HUES6 (cell line): ENCODE measurements around the gene NEIL1.
"Not testable (repeated sequence)": the region's sequence is repeated elsewhere in the genome, so short reads cannot be mapped to it uniquely, and the experiment has no call there.

ENCODE experiments used
- H3K27ac ChIP-seq: 2 replicates; pipeline ENCODE4 v1.7.0; 2013; ENCODE audit warnings: low read depth, mild to moderate bottlenecking, low read length, inconsistent platforms
- H3K27me3 ChIP-seq: 2 replicates; pipeline ENCODE4 v1.6.1; 2013; ENCODE audit warnings: low read length; ENCODE audit not compliant: control insufficient read depth, insufficient read depth
- H3K36me3 ChIP-seq: 2 replicates; pipeline ENCODE4 v1.6.1; 2013; ENCODE audit warnings: low read length; ENCODE audit not compliant: control insufficient read depth, insufficient read depth
- H3K4me1 ChIP-seq: 2 replicates; pipeline ENCODE4 v1.6.1; 2013; ENCODE audit warnings: low read length; ENCODE audit not compliant: control insufficient read depth, insufficient read depth
- H3K4me3 ChIP-seq: 2 replicates; pipeline ENCODE4 v1.5.1; 2013; ENCODE audit warnings: low read depth, low read length
- H3K9ac ChIP-seq: one replicate; pipeline ENCODE4 v1.6.1; 2013; ENCODE audit warnings: mild to moderate bottlenecking, low read length
- H3K9me3 ChIP-seq: 2 replicates; pipeline ENCODE4 v1.6.1; 2013; ENCODE audit warnings: low read depth, low read length; ENCODE audit not compliant: control insufficient read depth, insufficient read depth

NEIL1 gene

DNA sequence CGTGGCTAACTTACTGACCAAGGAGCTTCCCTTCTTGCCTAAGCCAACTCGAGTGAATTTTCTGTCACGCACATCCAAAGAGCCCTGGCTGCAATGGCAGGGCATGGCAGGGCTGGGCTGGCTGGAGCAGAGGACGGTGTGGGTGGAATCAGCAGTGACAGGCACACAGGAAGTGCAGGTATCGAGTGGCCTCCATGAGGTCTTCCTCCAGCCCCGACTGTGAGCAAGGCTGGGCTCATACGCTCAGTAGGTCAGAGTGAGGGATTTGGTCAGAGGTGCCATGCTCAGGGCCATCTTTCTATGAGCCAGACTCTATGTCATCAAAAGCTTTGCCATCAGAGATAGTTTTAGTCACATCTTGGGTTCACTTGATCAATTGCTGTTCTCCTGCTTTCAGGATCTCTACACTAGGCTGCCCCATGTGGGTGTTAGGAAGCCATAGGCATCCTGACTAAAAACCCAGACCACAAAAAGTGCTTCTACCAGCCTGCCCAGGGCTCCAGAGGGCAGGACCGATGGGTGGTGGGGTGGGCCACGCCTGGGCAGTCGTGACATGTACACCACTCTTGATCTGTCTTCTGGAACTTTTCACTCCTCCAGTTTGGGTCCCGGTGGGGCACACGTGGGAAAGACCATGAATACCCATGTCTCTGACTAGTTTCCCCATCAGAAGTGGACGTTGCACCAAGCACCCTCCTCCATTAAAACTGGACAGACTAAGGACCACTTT is 33.6 kb upstream of the NEIL1 start:
- no peak overlapping the region for H3K4me3 ChIP-seq
- H3K9ac ChIP-seq: no peak overlapping the region
- no peaks in the 10 kb centered on the region for H3K4me1 ChIP-seq
- no peaks in the 10 kb centered on the region for H3K36me3 ChIP-seq
- H3K9me3 ChIP-seq: no peaks in the 10 kb centered on the region
- H3K27me3 ChIP-seq: peaks cover 3% of the 10 kb centered on the region; the same call in 1 of the 2 replicates
- H3K27ac ChIP-seq: no peak overlapping the region

GRCh38 chr15:75314552-75315290 is 32.1 kb upstream of the NEIL1 start:
- Histone ChIP-seq H3K36me3 (no peaks in the 10 kb centered on the region), H3K4me1 (no peaks in the 10 kb centered on the region), H3K27me3 (no peaks in the 10 kb centered on the region), H3K4me3 (no peak overlapping the region), H3K9ac (no peak overlapping the region), H3K9me3 (no peaks in the 10 kb centered on the region), H3K27ac (no peak overlapping the region)

DNA sequence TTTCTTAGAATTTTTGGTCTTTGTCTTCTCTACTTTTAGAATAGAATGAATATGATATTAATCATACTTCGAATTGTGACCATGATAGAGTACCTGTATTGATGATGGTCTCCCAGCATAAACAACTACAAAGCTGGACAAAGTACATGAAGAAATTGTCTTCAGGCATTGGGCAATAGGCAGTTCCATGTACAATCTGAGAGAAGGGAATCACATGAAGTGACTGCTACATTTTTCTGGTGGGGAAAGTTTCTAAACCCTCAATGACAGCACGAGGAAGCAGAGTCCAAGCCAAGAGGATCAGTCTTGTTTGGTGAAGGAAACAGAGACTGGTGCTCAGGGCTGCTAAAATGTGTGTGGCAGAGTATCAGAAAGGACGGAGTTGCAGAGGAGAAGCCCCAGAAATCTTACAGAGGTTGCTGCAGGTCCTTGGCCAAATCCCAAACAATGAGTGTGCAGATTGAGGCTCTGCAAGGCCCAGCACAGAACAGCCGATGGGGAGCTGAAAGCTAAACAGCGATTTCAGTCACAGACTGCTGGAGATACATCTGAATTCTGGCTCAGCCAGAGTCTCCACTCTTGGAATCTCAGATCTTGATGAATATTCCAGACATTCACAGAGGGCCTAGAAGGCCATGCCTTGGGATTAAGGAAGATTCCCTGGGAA is 27.5 kb upstream of the NEIL1 start:
- not testable (repeated sequence) for H3K36me3 ChIP-seq, H3K4me1 ChIP-seq, H3K9ac ChIP-seq, H3K27me3 ChIP-seq, H3K27ac ChIP-seq, H3K4me3 ChIP-seq, H3K9me3 ChIP-seq

- H3K27ac ChIP-seq: no peak overlapping the region
- no peaks in the 10 kb centered on the region; the same call in 1 of the 2 replicates for H3K27me3 ChIP-seq
- no peak overlapping the region for H3K9ac ChIP-seq
- no peaks in the 10 kb centered on the region for H3K36me3 ChIP-seq
- H3K4me1 ChIP-seq: no peaks in the 10 kb centered on the region
- H3K9me3 ChIP-seq: no peaks in the 10 kb centered on the region
- H3K4me3 ChIP-seq: no peak overlapping the region
Observed at GRCh38 chr15:75321711-75322110, 25.1 kb upstream of the NEIL1 start.

GRCh38 chr15:75325922-75326321 is 20.9 kb upstream of the NEIL1 start:
- Histone ChIP-seq H3K27ac (no peak overlapping the region), H3K4me1 (no peaks in the 10 kb centered on the region), H3K36me3 (no peaks in the 10 kb centered on the region), H3K9me3 (no peaks in the 10 kb centered on the region), H3K27me3 (no peaks in the 10 kb centered on the region; the same call in 1 of the 2 replicates), H3K9ac (no peak overlapping the region), H3K4me3 (no peak overlapping the region)

DNA sequence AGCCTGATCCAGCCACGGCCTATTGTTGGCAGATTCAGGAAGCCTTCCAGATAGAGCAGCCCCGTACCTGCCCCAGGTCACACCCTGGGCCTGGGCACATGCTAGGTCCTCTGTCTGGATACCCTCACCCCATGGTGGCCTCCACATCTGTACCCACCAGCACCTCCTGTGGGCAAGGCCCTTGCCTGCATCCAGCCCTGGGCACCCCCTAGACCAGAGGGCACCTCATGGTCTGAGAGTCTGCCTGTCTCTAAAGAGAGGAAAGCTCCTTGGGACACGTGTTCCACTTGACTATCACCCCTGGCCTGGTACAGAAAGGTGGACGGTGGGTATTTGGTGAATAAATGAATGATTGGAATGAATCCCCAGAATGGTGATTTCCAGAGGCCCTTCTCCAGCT is 19.8 kb upstream of the NEIL1 start:
- Histone ChIP-seq H3K9me3 (no peaks in the 10 kb centered on the region), H3K27ac (no peak overlapping the region), H3K9ac (no peak overlapping the region), H3K4me1 (no peaks in the 10 kb centered on the region), H3K27me3 (no peaks in the 10 kb centered on the region), H3K4me3 (no peak overlapping the region), H3K36me3 (no peaks in the 10 kb centered on the region)

DNA sequence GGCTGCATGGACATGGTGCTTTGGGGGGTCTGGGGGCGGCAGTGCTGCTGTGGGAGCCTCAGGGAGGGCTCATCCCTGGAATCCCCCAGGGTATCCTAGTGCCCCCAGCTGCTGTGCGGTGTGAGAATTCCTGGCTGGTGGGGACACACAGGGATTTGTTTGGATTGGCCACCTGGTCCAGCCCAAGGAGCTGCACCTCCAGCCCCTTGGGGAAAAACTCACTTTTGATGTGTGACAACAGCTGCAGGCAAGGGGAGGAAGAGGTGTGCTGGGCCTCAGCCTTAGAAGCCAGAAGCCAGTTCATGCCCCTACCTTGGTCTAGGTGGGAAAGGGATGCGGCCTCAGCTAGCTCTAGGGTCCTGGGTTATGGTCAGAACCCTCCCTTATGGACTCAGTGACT is 19.3 kb upstream of the NEIL1 start:
- Histone ChIP-seq H3K27me3 (no peaks in the 10 kb centered on the region), H3K36me3 (no peaks in the 10 kb centered on the region), H3K9me3 (no peaks in the 10 kb centered on the region), H3K9ac (no peak overlapping the region), H3K4me3 (no peak overlapping the region), H3K27ac (no peak overlapping the region), H3K4me1 (no peaks in the 10 kb centered on the region)

DNA sequence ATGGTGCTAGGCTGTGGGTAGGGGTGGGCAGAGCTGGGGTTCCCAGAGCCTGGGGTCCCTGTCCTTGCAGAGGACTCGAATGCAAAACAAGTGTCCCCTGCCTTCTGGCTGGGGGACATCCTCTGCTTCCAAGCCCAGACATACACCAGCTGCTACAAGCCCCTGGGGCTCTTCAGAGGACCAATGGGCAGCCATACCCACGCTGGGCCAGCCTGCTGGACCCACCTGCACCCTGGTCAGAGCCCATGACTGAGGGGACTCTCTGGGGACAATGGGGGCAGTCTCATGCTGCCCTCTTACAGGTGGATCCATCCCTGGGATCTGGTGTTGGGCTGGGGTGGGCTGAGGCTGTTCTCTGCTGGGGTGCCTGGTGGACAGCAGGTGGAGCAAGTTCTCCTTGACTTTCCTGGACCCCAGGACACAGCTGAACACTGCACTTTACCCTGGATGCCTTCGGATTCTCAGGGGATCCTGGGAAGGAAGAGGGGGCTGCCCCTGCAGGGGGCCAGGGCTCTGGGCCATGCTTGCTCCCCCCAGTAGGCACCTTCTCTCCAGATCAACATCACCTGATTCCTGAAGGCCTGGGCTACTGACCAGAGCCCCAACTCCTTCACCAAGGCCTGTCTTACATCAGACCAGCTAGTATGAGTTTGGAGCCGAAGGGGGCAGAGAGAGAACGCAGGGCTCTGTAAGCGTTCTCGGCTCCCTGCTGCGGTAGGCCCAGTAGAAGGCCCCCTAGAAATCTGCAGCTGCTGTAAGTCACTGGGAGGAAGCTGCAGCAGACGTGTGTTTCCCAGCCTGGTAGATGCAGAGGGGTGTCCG is 18.1 kb upstream of the NEIL1 start:
- Histone ChIP-seq H3K9ac (no peak overlapping the region), H3K4me1 (no peaks in the 10 kb centered on the region), H3K4me3 (no peak overlapping the region), H3K36me3 (no peaks in the 10 kb centered on the region), H3K9me3 (no peaks in the 10 kb centered on the region), H3K27me3 (no peaks in the 10 kb centered on the region), H3K27ac (no peak overlapping the region)

- no peaks in the 10 kb centered on the region for H3K4me1 ChIP-seq
- no peak overlapping the region for H3K9ac ChIP-seq
- no peaks in the 10 kb centered on the region for H3K36me3 ChIP-seq
- no peaks in the 10 kb centered on the region for H3K27me3 ChIP-seq
- no peak overlapping the region for H3K4me3 ChIP-seq
- no peak overlapping the region for H3K27ac ChIP-seq
- no peaks in the 10 kb centered on the region for H3K9me3 ChIP-seq
Observed at GRCh38 chr15:75329571-75329970, 17.3 kb upstream of the NEIL1 start.

GRCh38 chr15:75332093-75332492 is 14.7 kb upstream of the NEIL1 start:
- H3K4me3 ChIP-seq, H3K36me3 ChIP-seq, H3K4me1 ChIP-seq, H3K27ac ChIP-seq, H3K9ac ChIP-seq, H3K27me3 ChIP-seq, H3K9me3 ChIP-seq: not testable (repeated sequence)
